Stimulated activated CD8-positive, alpha-beta memory T cell treated with anti-CD3 and anti-CD28 coated beads, Interleukin-7, amount 100 ng/mL, for 1 hour (primary cell): ENCODE data around the gene RNF180.
"Not testable (repeated sequence)": the region's sequence is repeated elsewhere in the genome, so short reads cannot be mapped to it uniquely, and the experiment has no call there.

Experiments
- DNase-seq, 2 donors: peaks; one replicate each; pipeline ENCODE4 v3.0.0-alpha.2; 2020; ENCODE audit warnings: low read depth in 2 of 2

Gene RNF180

GRCh38 chr5:64397552-64397951, 231.9 kb downstream of the RNF180 start:
- no peak for DNase-seq

GRCh38 chr5:64398735-64399134, 233.1 kb downstream of the RNF180 start:
- not testable (repeated sequence) for DNase-seq

GRCh38 chr5:64407103-64407825, 241.6 kb downstream of the RNF180 start:
- DNase-seq: not testable (repeated sequence)

GRCh38 chr5:64417390-64417789, 251.7 kb downstream of the RNF180 start:
- DNase-seq: no peak

- no peak for DNase-seq
These were observed 252.4 kb downstream of the RNF180 start for GRCh38 chr5:64418013-64418412.
